Natural killer cell (primary cell): ENCODE results near the gene CA12. TPM values are rescaled to one million over a fixed set of nuclear protein-coding genes. Genes with fewer than 3 reads are reported as not detected.

ENCODE experiments used
- ATAC-seq, 3 donors: fragments of 150-1000 bp in 2 of 3; fragments of 200-7000 bp in 1 of 3; cut with Tn5 transposase; 1 replicate in 1 of 3; 2 replicates in 2 of 3; pipeline ENCODE4 v1.10.0; 2021; ENCODE audit warnings: mild to moderate bottlenecking in 2 of 3, moderate library complexity in 2 of 3
- DNase-seq, 2 donors: peaks; one replicate each; pipeline versions ENCODE4 v3.0.0 to v3.0.0-alpha.2; 2013 to 2021; ENCODE audit warnings: mixed read lengths in 1 of 2
- H3K27ac ChIP-seq: one replicate; pipeline ENCODE4 v1.5.1; 2013; ENCODE audit warnings: mild to moderate bottlenecking, low read length
- H3K27me3 ChIP-seq: one replicate; pipeline ENCODE4 v1.6.1; 2013; ENCODE audit warnings: low read length; ENCODE audit not compliant: control insufficient read depth, insufficient read depth
- H3K36me3 ChIP-seq: one replicate; pipeline ENCODE4 v1.6.1; 2013; ENCODE audit warnings: low read length; ENCODE audit not compliant: control insufficient read depth, insufficient read depth
- H3K4me1 ChIP-seq: one replicate; pipeline ENCODE4 v1.6.1; 2013; ENCODE audit warnings: low read length; ENCODE audit not compliant: control insufficient read depth, insufficient read depth
- H3K4me3 ChIP-seq: one replicate; pipeline ENCODE4 v1.5.1; 2013; ENCODE audit warnings: low read length
- H3K9me3 ChIP-seq: one replicate; pipeline ENCODE4 v1.6.1; 2013; ENCODE audit warnings: low read length; ENCODE audit not compliant: control insufficient read depth, insufficient read depth
- H3K27ac Mint-ChIP-seq, 2 donors: one replicate each; pipeline ENCODE4 v1.8.0; 2022; ENCODE audit warnings: mild to moderate bottlenecking in 2 of 2, mixed read lengths in 2 of 2, moderate library complexity in 1 of 2
- H3K27me3 Mint-ChIP-seq, 2 donors: one replicate each; pipeline ENCODE4 v1.8.0; 2022; ENCODE audit warnings: low read depth in 2 of 2, mixed read lengths in 2 of 2
- H3K36me3 Mint-ChIP-seq: one replicate; pipeline ENCODE4 v1.8.0; 2022; ENCODE audit warnings: mixed read lengths
- H3K4me1 Mint-ChIP-seq, 2 donors: one replicate each; pipeline ENCODE4 v1.8.0; 2022; ENCODE audit warnings: mixed read lengths in 2 of 2
- H3K4me3 Mint-ChIP-seq: one replicate; pipeline ENCODE4 v1.8.0; 2022; ENCODE audit warnings: mild to moderate bottlenecking, moderate library complexity, mixed read lengths
- H3K9me3 Mint-ChIP-seq, 2 donors: one replicate each; pipeline ENCODE4 v1.8.0; 2022; ENCODE audit warnings: mixed read lengths in 2 of 2
- CTCF ChIP-seq: fragments of 200-600 bp; IDR thresholded peaks from one replicate; pipeline ENCODE4 v1.8.0; 2022; ENCODE audit warnings: antibody characterized with exemption
- WGBS: methylation state at CpG from one replicate; pipeline ENCODE4 v1.1.7; 2013; ENCODE audit warnings: missing lambda C conversion rate; ENCODE audit not compliant: insufficient coverage; 5-methylcytosine and 5-hydroxymethylcytosine counted together
- intact Hi-C: fragments of 100-400 bp; cut with micrococcal nuclease; formaldehyde crosslinking; loops from one replicate; pipeline ENCODE4 v1.14.2; 2022
- total RNA-seq, 4 donors: library from RNA; stranded (reverse); fragments of 120-200 nt in 1 of 4; gene quantifications; one replicate each; pipeline versions ENCODE4 v1.2.3 to v1.2.4, GENCODE V29; 2013 to 2022

Gene CA12
- total RNA-seq, 3 donors from 2014 or later (not counting 1 experiment from before 2014, with no cell fraction given), result not detected

- H3K27me3 ChIP-seq, result no peaks in the 10 kb centered on the region
- H3K36me3 Mint-ChIP-seq, result peaks cover 5% of the 10 kb centered on the region
- no peak overlapping the region for H3K27ac ChIP-seq
- no peaks in the 10 kb centered on the region for H3K9me3 Mint-ChIP-seq
- DNase-seq (no peak), ATAC-seq (no peak)
- H3K27me3 Mint-ChIP-seq, result no peaks in the 10 kb centered on the region
- H3K4me1 Mint-ChIP-seq, result peaks cover 10 to 13% of the 10 kb centered on the region in 2 donors
- H3K27ac Mint-ChIP-seq, result peak overlapping the region in 1 of 2 donors; percentile 54
- no peak for TF ChIP-seq CTCF
- no peak overlapping the region for H3K4me3 Mint-ChIP-seq
- H3K4me1 ChIP-seq, result peaks cover under 1% of the 10 kb centered on the region
- no peak overlapping the region for H3K4me3 ChIP-seq
- 90% methylated on average over 1 of the region's 1 CpG for WGBS
- H3K9me3 ChIP-seq, result no peaks in the 10 kb centered on the region
- peaks cover 2% of the 10 kb centered on the region for H3K36me3 ChIP-seq
- intact Hi-C loops, result loop anchor here (1.0 to 10.0 kb wide), 2 partner anchors 115 to 244 kb away; partner anchors contain the start of gene TPM1
Measured at GRCh38 chr15:63288342-63288741, 93.3 kb downstream of the CA12 start.

- TF ChIP-seq CTCF, result no peak
- Mint-ChIP-seq H3K27me3 (no peaks in the 10 kb centered on the region), H3K36me3 (peaks cover 5% of the 10 kb centered on the region), H3K4me3 (no peak overlapping the region), H3K27ac (no peak overlapping the region), H3K4me1 (peaks cover 10 to 14% of the 10 kb centered on the region in 2 donors), H3K9me3 (no peaks in the 10 kb centered on the region)
- H3K27ac ChIP-seq, result no peak overlapping the region
- H3K4me1 ChIP-seq, result peaks cover 3% of the 10 kb centered on the region
- WGBS, result 94% methylated on average over 2 of the region's 2 CpGs
- H3K27me3 ChIP-seq, result no peaks in the 10 kb centered on the region
- no peak for ATAC-seq
- H3K9me3 ChIP-seq, result no peaks in the 10 kb centered on the region
- DNase-seq, result no peak
- intact Hi-C loops, result loop anchor here (10.0 kb wide), 1 partner anchor 242 kb away; the partner anchor contains the start of gene TPM1
- peaks cover 2% of the 10 kb centered on the region for H3K36me3 ChIP-seq
- H3K4me3 ChIP-seq, result no peak overlapping the region
Measured at GRCh38 chr15:63287109-63287508, 94.5 kb downstream of the CA12 start.

GRCh38 chr15:63284335-63284734, 97.3 kb downstream of the CA12 start:
- Histone ChIP-seq H3K27ac (no peak overlapping the region), H3K4me3 (no peak overlapping the region), H3K9me3 (no peaks in the 10 kb centered on the region), H3K27me3 (no peaks in the 10 kb centered on the region), H3K4me1 (peaks cover 3% of the 10 kb centered on the region), H3K36me3 (peaks cover 2% of the 10 kb centered on the region)
- H3K9me3 Mint-ChIP-seq, result no peaks in the 10 kb centered on the region
- peaks cover 5% of the 10 kb centered on the region for H3K36me3 Mint-ChIP-seq
- no peak overlapping the region for H3K27ac Mint-ChIP-seq
- intact Hi-C loops, result loop anchor here (10.0 kb wide), 1 partner anchor 240 kb away; the partner anchor contains the start of gene TPM1
- ATAC-seq, result no peak
- H3K4me1 Mint-ChIP-seq, result peaks cover 10 to 18% of the 10 kb centered on the region in 2 donors
- no peak for DNase-seq
- no peak for TF ChIP-seq CTCF
- H3K27me3 Mint-ChIP-seq, result no peaks in the 10 kb centered on the region
- no peak overlapping the region for H3K4me3 Mint-ChIP-seq
- 95% methylated on average over 4 of the region's 6 CpGs for WGBS

GRCh38 chr15:63283126-63283525, 98.5 kb downstream of the CA12 start:
- Histone ChIP-seq H3K9me3 (no peaks in the 10 kb centered on the region), H3K4me1 (peaks cover 6% of the 10 kb centered on the region), H3K27ac (no peak overlapping the region), H3K36me3 (peaks cover 2% of the 10 kb centered on the region), H3K4me3 (no peak overlapping the region), H3K27me3 (no peaks in the 10 kb centered on the region)
- 90% methylated on average over 7 of the region's 9 CpGs for WGBS
- TF ChIP-seq CTCF, result no peak
- Mint-ChIP-seq H3K9me3 (no peaks in the 10 kb centered on the region), H3K36me3 (no peaks in the 10 kb centered on the region), H3K27me3 (no peaks in the 10 kb centered on the region), H3K27ac (no peak overlapping the region), H3K4me3 (no peak overlapping the region), H3K4me1 (peaks cover 8 to 16% of the 10 kb centered on the region in 2 donors)
- DNase-seq (no peak), ATAC-seq (no peak)
- intact Hi-C loops, result loop anchor here (10.0 kb wide), 1 partner anchor 238 kb away; the partner anchor contains the start of gene TPM1
